Transverse colon (tissue), 4 donors: ENCODE measurements around the gene ZNF217. TPM values are rescaled to one million over a fixed set of nuclear protein-coding genes. Genes with fewer than 3 reads are reported as not detected.

Experiments
- DNase-seq: peaks from one replicate; pipeline ENCODE4 v3.0.0-alpha.2; 2019
- H3K27ac ChIP-seq, 4 donors: fragments of 200-600 bp; sonication (generic); 2 replicates each; pipeline ENCODE4 v1.5.1; 2016 to 2018; ENCODE audit warnings: inconsistent platforms in 4 of 4
- H3K27me3 ChIP-seq: fragments of 200-600 bp; sonication (generic); 2 replicates; pipeline ENCODE4 v1.5.1; 2017; ENCODE audit warnings: inconsistent platforms
- H3K36me3 ChIP-seq, 4 donors: fragments of 200-600 bp; sonication (generic); 2 replicates each; pipeline ENCODE4 v1.5.1; 2017 to 2019; ENCODE audit warnings: inconsistent platforms in 4 of 4
- H3K4me1 ChIP-seq, 4 donors: fragments of 200-600 bp; sonication (generic); 2 replicates each; pipeline ENCODE4 v1.5.1; 2017 to 2020; ENCODE audit warnings: inconsistent platforms in 4 of 4
- H3K4me3 ChIP-seq, 4 donors: fragments of 200-600 bp; sonication (generic); 1 replicate in 1 of 4; 2 replicates in 3 of 4; pipeline versions ENCODE4 v1.5.1 to v1.6.1; 2017 to 2019; ENCODE audit warnings: inconsistent platforms in 4 of 4
- H3K9me3 ChIP-seq, 2 donors: fragments of 200-600 bp; sonication (generic); 2 replicates each; pipeline ENCODE4 v1.5.1; 2017 to 2019; ENCODE audit warnings: inconsistent platforms in 2 of 2
- EP300 ChIP-seq: sonication (generic); formaldehyde crosslinking; IDR thresholded peaks from one replicate; pipeline ENCODE4 v1.6.1; 2017; ENCODE audit warnings: antibody characterized with exemption, low read depth
- POLR2A ChIP-seq: fragments of 450-650 bp; IDR thresholded peaks from one replicate; pipeline ENCODE4 v1.6.1; 2016; ENCODE audit warnings: antibody characterized with exemption, mild to moderate bottlenecking, moderate library complexity
- POLR2AphosphoS5 ChIP-seq, 3 donors: sonication (generic); formaldehyde crosslinking; IDR thresholded peaks; one replicate each; pipeline ENCODE4 v1.6.1; 2016; ENCODE audit warnings: antibody characterized with exemption in 3 of 3
- WGBS, 2 donors: methylation state at CpG; one replicate each; pipeline ENCODE4 v1.1.5; 2018; ENCODE audit warnings: low coverage in 1 of 2; 5-methylcytosine and 5-hydroxymethylcytosine counted together
- in situ Hi-C, 4 donors: fragments of 200-750 bp; cut with MboI; loops; one replicate each; pipeline versions ENCODE4 v1.15.0 to v1.15.1; 2017; ENCODE audit warnings: low sequenced_read_pairs in 3 of 4, low pct_ligation_motif_present in 1 of 4, low pct_unique_long_range_greater_than_20kb in 1 of 4
- intact Hi-C: fragments of 100-400 bp; cut with DNase I; formaldehyde crosslinking; loops from one replicate; pipeline ENCODE4 v1.15.1; 2023; ENCODE audit warnings: low total_unique reads
- total RNA-seq, 4 donors: library from RNA; depleted of rRNA; stranded (reverse); fragments of >200 nt; gene quantifications; one replicate each; pipeline ENCODE4 v1.1.0, GENCODE V29; 2016
- TF ChIP-seq, protein P1 (sequence below), 5 experiments: fragments of 200-600 bp in 3 of 5; fragments of 450-650 bp in 2 of 5; sonication (generic) in 3 of 5; IDR thresholded peaks; 1 replicate in 2 of 5; 2 replicates in 3 of 5; pipeline ENCODE4 v1.5.1; 2016 to 2017; ENCODE audit warnings: antibody characterized with exemption in 5 of 5, inconsistent platforms in 3 of 5, mild to moderate bottlenecking in 2 of 5, moderate library complexity in 1 of 5

Gene ZNF217
- total RNA-seq, 4 donors from 2014 or later: 28.9 to 82.6 (median 46.0) TPM

DNA sequence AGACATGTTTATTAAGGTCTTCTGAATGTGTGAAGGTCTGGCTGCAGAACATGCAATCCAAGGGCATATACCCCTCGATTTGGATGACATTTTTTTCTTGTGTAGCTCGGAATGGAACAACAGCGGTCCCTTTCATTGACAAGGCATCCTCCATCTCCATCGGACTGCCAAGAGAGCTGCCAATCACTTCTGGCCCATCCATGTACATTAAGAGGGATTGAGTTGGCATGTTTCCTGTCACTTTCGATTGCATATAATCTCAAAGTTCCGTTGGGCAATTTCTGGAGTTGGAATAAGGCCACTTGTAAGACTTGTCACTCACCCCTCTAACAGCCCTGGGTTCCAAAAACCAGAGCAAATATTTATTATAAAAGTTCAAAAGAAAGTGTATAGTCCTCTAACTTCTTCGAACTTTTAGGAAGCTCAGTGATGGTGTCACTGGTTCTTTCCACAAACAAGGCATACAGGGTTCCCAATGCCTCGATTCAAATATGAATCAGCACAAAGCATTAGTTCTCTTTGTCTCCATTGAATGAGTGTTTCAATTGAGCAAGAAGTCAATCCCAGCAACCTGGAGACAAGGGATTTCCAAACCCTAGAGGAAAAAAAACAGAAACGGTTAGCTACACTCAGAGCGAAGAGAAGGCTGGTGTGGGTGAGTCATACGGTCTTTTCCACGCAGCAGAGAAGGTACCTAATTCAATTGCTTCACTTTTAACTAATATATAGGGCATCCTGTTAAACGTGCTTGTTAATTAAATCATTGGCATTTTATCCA, 10.9 kb downstream of the ZNF217 start:
- Histone ChIP-seq H3K27me3 (no peaks in the 10 kb centered on the region), H3K27ac (peak overlapping the region; percentile 81 to 91 (median 86)), H3K9me3 (no peaks in the 10 kb centered on the region), H3K36me3 (peaks cover 0 to 18% (median 9%) of the 10 kb centered on the region in 4 donors), H3K4me3 (peak overlapping the region in 1 of 4 donors; percentile 10), H3K4me1 (peaks cover 40 to 95% (median 70%) of the 10 kb centered on the region in 4 donors)
- in situ Hi-C loops (loop anchor here in 1 of 4 donors (25.0 kb wide), 2 partner anchors 255 to 330 kb away; no protein-coding TSS in a partner anchor), intact Hi-C loops (no loop called here)
- peak; percentile 13 to 40 (median 33) for TF ChIP-seq POLR2AphosphoS5 (IDR thresholded peaks at IDR 0.05)
- TF ChIP-seq, protein P1, sequence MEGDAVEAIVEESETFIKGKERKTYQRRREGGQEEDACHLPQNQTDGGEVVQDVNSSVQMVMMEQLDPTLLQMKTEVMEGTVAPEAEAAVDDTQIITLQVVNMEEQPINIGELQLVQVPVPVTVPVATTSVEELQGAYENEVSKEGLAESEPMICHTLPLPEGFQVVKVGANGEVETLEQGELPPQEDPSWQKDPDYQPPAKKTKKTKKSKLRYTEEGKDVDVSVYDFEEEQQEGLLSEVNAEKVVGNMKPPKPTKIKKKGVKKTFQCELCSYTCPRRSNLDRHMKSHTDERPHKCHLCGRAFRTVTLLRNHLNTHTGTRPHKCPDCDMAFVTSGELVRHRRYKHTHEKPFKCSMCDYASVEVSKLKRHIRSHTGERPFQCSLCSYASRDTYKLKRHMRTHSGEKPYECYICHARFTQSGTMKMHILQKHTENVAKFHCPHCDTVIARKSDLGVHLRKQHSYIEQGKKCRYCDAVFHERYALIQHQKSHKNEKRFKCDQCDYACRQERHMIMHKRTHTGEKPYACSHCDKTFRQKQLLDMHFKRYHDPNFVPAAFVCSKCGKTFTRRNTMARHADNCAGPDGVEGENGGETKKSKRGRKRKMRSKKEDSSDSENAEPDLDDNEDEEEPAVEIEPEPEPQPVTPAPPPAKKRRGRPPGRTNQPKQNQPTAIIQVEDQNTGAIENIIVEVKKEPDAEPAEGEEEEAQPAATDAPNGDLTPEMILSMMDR (IDR thresholded peaks at IDR 0.05): no peak
- TF ChIP-seq POLR2A: no peak
- WGBS, 2 donors: 30 to 39% methylated on average over 7 to 13 of the region's 13 CpGs
- DNase-seq: no peak

DNA sequence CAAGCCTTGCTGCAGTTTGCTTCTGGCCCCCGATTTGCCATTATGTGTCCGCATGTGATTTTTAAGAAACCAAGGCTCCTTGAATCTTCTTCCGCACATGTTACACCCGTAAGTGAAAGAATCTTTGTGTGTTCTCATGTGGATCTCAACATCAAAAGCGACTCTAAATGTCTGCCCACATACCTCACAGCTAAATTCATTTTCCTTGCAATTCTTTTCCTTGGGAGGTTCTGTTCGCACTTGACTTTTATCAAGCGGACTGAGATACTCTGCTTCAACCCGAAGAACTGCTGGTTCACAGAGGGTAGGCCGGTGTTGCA, 11.4 kb downstream of the ZNF217 start:
- DNase-seq: no peak
- no peak for TF ChIP-seq EP300
- TF ChIP-seq POLR2AphosphoS5 (IDR thresholded peaks at IDR 0.05): peak in 1 of 3 donors; percentile 1
- in situ Hi-C loops: loop anchor here in 1 of 4 donors (25.0 kb wide), 2 partner anchors 255 to 330 kb away; no protein-coding TSS in a partner anchor

DNA sequence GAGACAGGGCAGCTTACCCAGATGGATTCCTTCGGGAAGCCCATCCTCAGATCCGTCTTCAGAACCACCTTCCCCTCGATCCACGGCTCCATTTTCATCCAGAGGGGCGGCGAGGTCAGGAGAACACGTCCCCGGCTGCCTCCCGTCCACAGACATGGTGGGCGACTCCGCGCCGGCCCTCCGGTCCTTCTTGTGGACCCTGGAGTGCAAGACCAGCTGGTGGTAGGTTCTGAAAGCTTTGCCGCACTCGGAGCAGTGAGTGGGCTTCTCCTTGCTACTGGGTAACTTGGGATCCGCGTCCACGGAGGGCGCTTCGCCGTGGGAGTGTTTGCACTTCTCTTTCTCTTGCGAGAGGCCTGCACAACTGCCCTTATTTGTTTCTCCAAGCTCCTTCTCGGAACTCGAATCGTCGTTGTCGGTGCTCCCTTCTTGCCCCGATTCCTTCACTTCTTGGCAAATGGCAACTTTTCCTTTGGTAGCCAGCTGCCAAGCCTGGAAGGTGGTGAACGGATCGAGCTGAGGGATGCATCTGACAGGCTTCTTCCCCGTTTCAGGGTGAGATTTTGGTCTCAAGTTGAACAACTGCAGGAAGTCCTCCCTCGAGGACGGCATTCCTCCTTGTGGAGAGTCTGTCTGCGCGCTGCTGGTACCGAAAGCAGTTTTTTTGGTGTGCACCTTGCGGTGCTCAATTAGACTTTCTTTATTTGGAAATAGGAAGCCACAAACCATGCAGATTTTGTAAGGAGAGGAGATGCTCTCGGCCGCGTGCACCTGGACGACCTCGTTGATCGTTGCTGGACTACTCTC, 12.0 kb downstream of the ZNF217 start:
- TF ChIP-seq POLR2AphosphoS5 (IDR thresholded peaks at IDR 0.05): peak in 1 of 3 donors; percentile 43
- TF ChIP-seq, protein P1 (IDR thresholded peaks at IDR 0.05): no peak
- intact Hi-C loops: no loop called here
- Histone ChIP-seq H3K9me3 (no peaks in the 10 kb centered on the region), H3K27me3 (no peaks in the 10 kb centered on the region), H3K36me3 (peaks cover 0 to 20% (median 9%) of the 10 kb centered on the region in 4 donors), H3K4me1 (peaks cover 38 to 96% (median 68%) of the 10 kb centered on the region in 4 donors), H3K4me3 (peak overlapping the region in 2 of 4 donors; percentile 2 to 10), H3K27ac (peak overlapping the region; percentile 81 to 91 (median 86))
- DNase-seq: peak; percentile 65
- WGBS, 2 donors: 74 to 89% methylated on average over 12 to 44 of the region's 44 CpGs
- in situ Hi-C loops: loop anchor here in 1 of 4 donors (25.0 kb wide), 2 partner anchors 256 to 331 kb away; no protein-coding TSS in a partner anchor

More for the DNA sequence above, 11.4 kb downstream of the ZNF217 start:
- Histone ChIP-seq H3K4me3 (peak overlapping the region in 1 of 4 donors; percentile 10), H3K27me3 (no peaks in the 10 kb centered on the region), H3K27ac (peak overlapping the region; percentile 81 to 91 (median 86)), H3K36me3 (peaks cover 0 to 18% (median 9%) of the 10 kb centered on the region in 4 donors), H3K4me1 (peaks cover 41 to 98% (median 72%) of the 10 kb centered on the region in 4 donors), H3K9me3 (no peaks in the 10 kb centered on the region)
- intact Hi-C loops: no loop called here
- 73 to 81% methylated on average over 9 of the region's 9 CpGs for WGBS, 2 donors

DNA sequence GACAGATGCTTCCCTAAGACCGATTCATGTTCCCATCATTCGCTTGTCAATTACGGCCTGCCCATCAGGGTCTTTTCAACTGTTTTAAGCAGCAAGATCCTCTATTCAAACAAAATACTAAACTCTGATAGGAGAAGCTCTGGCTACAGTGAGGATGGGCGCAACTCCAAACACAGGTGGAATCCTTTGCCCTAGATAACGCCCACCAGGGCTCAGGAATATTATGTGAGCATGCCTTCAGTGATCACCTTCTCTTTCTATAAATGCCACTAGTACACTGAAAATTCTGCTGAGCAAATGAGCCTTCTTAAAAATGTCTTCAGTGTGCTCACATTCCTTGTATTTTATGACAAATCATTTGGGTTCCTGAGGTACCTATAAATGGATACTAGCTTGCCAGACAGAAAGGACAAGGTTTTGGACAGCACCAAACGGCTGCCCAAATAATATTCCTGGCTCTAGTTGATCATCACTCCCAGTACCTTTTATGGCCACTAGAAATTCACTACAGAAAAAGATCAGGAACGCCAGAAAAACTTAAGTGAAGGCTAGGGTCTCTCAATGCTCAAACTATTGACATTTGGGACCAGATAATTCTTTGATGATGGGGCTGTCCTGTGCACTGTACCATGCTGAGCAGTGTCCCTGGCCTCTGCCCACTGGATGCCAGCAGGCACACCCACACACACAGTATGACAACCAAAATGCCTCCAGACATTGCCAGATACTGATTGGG, 13.1 kb downstream of the ZNF217 start:
- TF ChIP-seq, protein P1 (IDR thresholded peaks at IDR 0.05): peak; percentile 5 to 63 (median 35)
- no peak for TF ChIP-seq EP300
- WGBS, 2 donors: 53 to 56% methylated on average over 7 of the region's 7 CpGs
- peaks cover 0 to 31% (median 16%) of the 10 kb centered on the region in 4 donors for H3K36me3 ChIP-seq
- no peaks in the 10 kb centered on the region for H3K9me3 ChIP-seq
- intact Hi-C loops: no loop called here
- H3K27ac ChIP-seq: peak overlapping the region; percentile 81 to 91 (median 86)
- peak overlapping the region in 2 of 4 donors; percentile 3 to 10 for H3K4me3 ChIP-seq
- H3K4me1 ChIP-seq: peaks cover 38 to 85% (median 58%) of the 10 kb centered on the region in 4 donors
- no peak for DNase-seq
- H3K27me3 ChIP-seq: no peaks in the 10 kb centered on the region
- in situ Hi-C loops: loop anchor here in 1 of 4 donors (25.0 kb wide), 2 partner anchors 257 to 332 kb away; no protein-coding TSS in a partner anchor
